ENCODE measurements around the gene MEX3A. TPM values are rescaled to one million over a fixed set of nuclear protein-coding genes. Genes with fewer than 3 reads are reported as not detected.

MEX3A gene
- total RNA-seq, 1 experiment from 2014 or later, result 6.1 TPM

GRCh38 chr1:156026588-156026987 lies 55.7 kb downstream of the MEX3A start:
- H3K9ac ChIP-seq (ENCODE audit: low read length), result no peak overlapping the region
- H3K79me2 ChIP-seq (ENCODE audit: insufficient read depth, low read length), result no peaks in the 10 kb centered on the region
- no peak overlapping the region for H3K27ac ChIP-seq (ENCODE audit: low read depth, low read length)
- H3K4me1 ChIP-seq (ENCODE audit: control insufficient read depth in 1 of 2, insufficient read depth in 2 of 2, low read length in 2 of 2), result peaks cover 4 to 10% of the 10 kb centered on the region in 2 experiments; a peak in 3 of 4 replicates
- no peak overlapping the region for H3K4me3 ChIP-seq (replicated peaks in 1 of 2; ENCODE audit: low read depth in 1 of 2, low read length in 2 of 2)
- ATAC-seq (no peak), DNase-seq (ENCODE audit: low read depth, low spot score) (no peak)
- no peaks in the 10 kb centered on the region for H3K9me2 ChIP-seq (ENCODE audit: insufficient read depth)
- H3K36me3 ChIP-seq (ENCODE audit: control insufficient read depth in 1 of 2, insufficient read depth in 2 of 2, low read length in 2 of 2), result no peaks in the 10 kb centered on the region
- H4K20me1 ChIP-seq (ENCODE audit: insufficient read depth), result no peaks in the 10 kb centered on the region
- ChIA-PET CTCF (interaction anchor here (1.1 to 1.2 kb wide), 3 partner anchors 34 to 333 kb away, joined by 3 to 14 read pairs (median 7); partner anchors contain the start of gene RAB25), RAD21 (ENCODE audit: low non-redundant PET in 1 of 2, low total read pairs in 2 of 2, uncharacterized antibody in 2 of 2, unreplicated experiment in 2 of 2) (interaction anchor here in 1 of 2 experiments (1.1 kb wide), 1 partner anchor 40 kb away, joined by 3 read pairs; no protein-coding TSS in a partner anchor), POLR2A (no interaction called here)
- H3K4me2 ChIP-seq (ENCODE audit: low read length), result no peak overlapping the region
- no TSS peak for BruUV-seq (replicated peaks)
- no peak for TF ChIP-seq SIN3A (IDR thresholded peaks at IDR 0.05; ENCODE audit: low read depth)
- TF ChIP-seq MAX (IDR thresholded peaks at IDR 0.05), result no peak
- no peak for TF ChIP-seq ZBTB33 (IDR thresholded peaks at IDR 0.05; ENCODE audit: extremely low read depth, insufficient replicate concordance, low read length)
- TF ChIP-seq SP1 (IDR thresholded peaks at IDR 0.05; ENCODE audit: low read depth), result no peak
- no peak for TF ChIP-seq EGR1 (IDR thresholded peaks at IDR 0.05; ENCODE audit: low read depth)
- TF ChIP-seq RAD21 (IDR thresholded peaks at IDR 0.05; ENCODE audit: low read depth), result no peak
- H3K27me3 ChIP-seq (ENCODE audit: insufficient read depth, low read length), result no peaks in the 10 kb centered on the region
- intact Hi-C loops (cut with micrococcal nuclease), result loop anchor here (1.0 kb wide), 1 partner anchor 40 kb away; no protein-coding TSS in a partner anchor
- no peaks in the 10 kb centered on the region for H3K9me3 ChIP-seq (ENCODE audit: control insufficient read depth in 1 of 2, insufficient read depth in 1 of 2, low read depth in 1 of 2, low read length in 2 of 2)
- peak overlapping the region; percentile 95 for H2AFZ ChIP-seq (ENCODE audit: low read depth, low read length, poor library complexity, severe bottlenecking)

GRCh38 chr1:156025876-156026275 lies 56.4 kb downstream of the MEX3A start:
- peak; percentile 73 to 93 (median 79) for TF ChIP-seq CTCF (IDR thresholded peaks at IDR 0.05 in 2 of 3, conservative IDR thresholded peaks at IDR 0.05 in 1 of 3; ENCODE audit: borderline replicate concordance in 1 of 3, insufficient read depth in 1 of 3, low read depth in 2 of 3, low read length in 2 of 3)
- no peak for TF ChIP-seq POLR2A (IDR thresholded peaks at IDR 0.05; ENCODE audit: borderline replicate concordance, extremely low read depth, insufficient read depth, insufficient read length)
- no peak for TF ChIP-seq CBX3 (IDR thresholded peaks at IDR 0.05; ENCODE audit: low read depth)
- peak; percentile 20 for TF ChIP-seq YY1 (IDR thresholded peaks at IDR 0.05; ENCODE audit: extremely low read depth, insufficient replicate concordance, low read depth, low read length)
- TF ChIP-seq RAD21 (IDR thresholded peaks at IDR 0.05; ENCODE audit: low read depth), result peak; percentile 65
- Histone ChIP-seq H3K79me2 (ENCODE audit: insufficient read depth, low read length) (no peaks in the 10 kb centered on the region), H3K4me2 (ENCODE audit: low read length) (peak overlapping the region; percentile 64), H3K27me3 (ENCODE audit: insufficient read depth, low read length) (no peaks in the 10 kb centered on the region), H3K36me3 (ENCODE audit: control insufficient read depth in 1 of 2, insufficient read depth in 2 of 2, low read length in 2 of 2) (no peaks in the 10 kb centered on the region), H3K9me3 (ENCODE audit: control insufficient read depth in 1 of 2, insufficient read depth in 1 of 2, low read depth in 1 of 2, low read length in 2 of 2) (no peaks in the 10 kb centered on the region), H3K4me3 (replicated peaks in 1 of 2; ENCODE audit: low read depth in 1 of 2, low read length in 2 of 2) (no peak overlapping the region), H3K27ac (ENCODE audit: low read depth, low read length) (no peak overlapping the region), H4K20me1 (ENCODE audit: insufficient read depth) (no peaks in the 10 kb centered on the region), H3K4me1 (ENCODE audit: control insufficient read depth in 1 of 2, insufficient read depth in 2 of 2, low read length in 2 of 2) (peaks cover 4 to 13% of the 10 kb centered on the region in 2 experiments; a peak in 3 of 4 replicates), H3K9me2 (ENCODE audit: insufficient read depth) (no peaks in the 10 kb centered on the region), H3K9ac (ENCODE audit: low read length) (peak overlapping the region; percentile 24; the same call in 1 of the 2 replicates), H2AFZ (ENCODE audit: low read depth, low read length, poor library complexity, severe bottlenecking) (peak overlapping the region; percentile 95)
- peak; percentile 98 for ATAC-seq
- peak; percentile 48 for DNase-seq (ENCODE audit: low read depth, low spot score)
- ChIA-PET RAD21 (ENCODE audit: low non-redundant PET in 1 of 2, low total read pairs in 2 of 2, uncharacterized antibody in 2 of 2, unreplicated experiment in 2 of 2) (interaction anchor here (0.9 to 1.1 kb wide), 2 partner anchors 34 to 40 kb away, joined by 3 to 4 read pairs; no protein-coding TSS in a partner anchor), CTCF (interaction anchor here (0.7 to 2.0 kb wide), 8 partner anchors 14 to 334 kb away, joined by 3 to 14 read pairs (median 4); partner anchors contain the start of genes RAB25 and UBQLN4), POLR2A (no interaction called here)
- BruUV-seq (replicated peaks), result no TSS peak
- intact Hi-C loops (cut with micrococcal nuclease), result loop anchor here (1.0 kb wide), 1 partner anchor 40 kb away; no protein-coding TSS in a partner anchor
